DND-41 (cell line): ENCODE measurements around the gene RAI14.

Source experiments
- CTCF ChIP-seq: IDR thresholded peaks from 2 replicates; pipeline ENCODE4 v1.5.1; 2012; ENCODE audit warnings: borderline replicate concordance, low read length, moderate library complexity, mild to moderate bottlenecking; ENCODE audit not compliant: poor library complexity, severe bottlenecking; ENCODE audit errors: extremely low read depth
- EZH2 ChIP-seq: IDR thresholded peaks from 3 replicates; pipeline ENCODE4 v1.6.1; 2012; ENCODE audit warnings: borderline replicate concordance, low read depth, mild to moderate bottlenecking, moderate library complexity, low read length, inconsistent platforms; ENCODE audit not compliant: severe bottlenecking

GRCh38 chr5:34844106-34844505, 188.0 kb downstream of the RAI14 start:
- TF ChIP-seq CTCF (no peak), EZH2 (no peak)
